Activated T-helper 2 cell treated with anti-CD3 and anti-CD28 coated beads, Interferon-gamma antibody, Interleukin-2, Interleukin-4, amounts not matched to agents 10 μg/mL and 5 μg/mL and 100 μg/mL, durations not matched to agents 14 hours and 24 hours and 36 hours (primary cell): ENCODE measurements around the gene CHD6. TPM values are rescaled to one million over a fixed set of nuclear protein-coding genes. Genes with fewer than 3 reads are reported as not detected.

Experiments
- DNase-seq: peaks from one replicate; pipeline ENCODE4 v3.0.0; 2021; ENCODE audit warnings: low spot score
- H3K27ac Mint-ChIP-seq: one replicate; pipeline ENCODE4 v1.8.0; 2021; ENCODE audit warnings: mixed read lengths
- H3K27me3 Mint-ChIP-seq: one replicate; pipeline ENCODE4 v1.8.0; 2021; ENCODE audit warnings: low read depth, mixed read lengths
- H3K36me3 Mint-ChIP-seq: one replicate; pipeline ENCODE4 v1.8.0; 2021; ENCODE audit warnings: low read depth, mixed read lengths
- H3K4me1 Mint-ChIP-seq: one replicate; pipeline ENCODE4 v1.8.0; 2021; ENCODE audit warnings: low read depth, mixed read lengths
- H3K4me3 Mint-ChIP-seq: one replicate; pipeline ENCODE4 v1.8.0; 2021; ENCODE audit warnings: low read depth, mild to moderate bottlenecking, moderate library complexity, mixed read lengths
- H3K9me3 Mint-ChIP-seq: one replicate; pipeline ENCODE4 v1.8.0; 2021; ENCODE audit warnings: mixed read lengths
- intact Hi-C: fragments of 100-400 bp; cut with micrococcal nuclease; formaldehyde crosslinking; loops from one replicate; pipeline ENCODE4 v1.15.1; 2023
- total RNA-seq: library from RNA; stranded (reverse); gene quantifications from 2 replicates; pipeline ENCODE4 v1.2.3, GENCODE V29; 2022

Gene CHD6
- total RNA-seq, 1 donor from 2014 or later = 32.7 TPM

DNA sequence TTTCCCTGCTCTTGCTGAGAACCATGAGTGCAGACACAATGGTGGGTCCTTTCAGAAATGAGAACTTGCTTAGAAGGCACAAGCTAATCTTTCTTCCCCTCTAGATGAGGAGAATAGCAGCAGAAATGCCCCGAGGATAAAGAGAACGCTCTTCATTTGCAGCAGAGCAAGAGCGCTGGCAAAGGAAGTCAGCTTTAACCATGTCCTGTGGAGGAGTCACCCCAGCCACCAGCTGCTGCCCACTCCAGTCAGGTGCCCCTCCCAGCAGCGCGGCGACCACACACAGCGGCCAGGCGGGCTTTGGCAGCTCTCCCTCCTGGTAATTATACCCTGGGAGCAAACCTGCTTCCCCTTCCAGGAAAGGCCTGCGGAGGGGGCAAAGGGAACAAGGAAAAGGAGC lies 209.2 kb downstream of the CHD6 start:
- no peak overlapping the region for H3K4me3 Mint-ChIP-seq

DNA sequence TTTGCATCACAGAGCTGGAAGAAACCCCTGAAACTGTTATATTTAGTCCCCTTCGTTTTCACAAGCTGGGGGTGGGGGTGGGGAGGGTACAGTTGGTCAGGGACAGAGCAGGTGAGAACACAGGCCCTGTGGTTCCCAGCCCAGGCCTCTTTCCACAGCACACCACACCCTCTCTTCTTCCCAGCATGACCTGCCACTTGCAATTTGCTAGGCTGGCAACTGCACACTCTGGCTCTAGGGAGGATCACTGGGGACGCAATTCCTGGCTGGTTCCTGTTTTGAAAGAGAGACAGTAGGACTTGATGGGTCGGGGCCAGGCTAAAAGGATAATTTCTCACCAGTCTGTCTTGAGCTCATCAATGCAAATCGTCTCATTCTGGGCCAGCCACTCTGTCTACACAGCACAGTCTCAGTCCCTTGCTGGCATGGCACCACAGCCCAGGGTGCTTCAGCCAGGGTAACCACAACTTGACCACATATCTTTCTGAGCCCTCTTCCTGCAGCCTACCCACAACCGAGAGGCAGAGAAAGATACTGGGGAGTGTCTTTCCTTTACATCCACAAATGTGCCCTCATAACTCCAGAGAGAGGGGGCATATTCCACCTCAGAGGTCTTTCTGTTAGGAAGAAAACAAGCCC lies 209.9 kb downstream of the CHD6 start:
- DNase-seq = no peak
- no peaks in the 10 kb centered on the region for H3K9me3 Mint-ChIP-seq
- peaks cover 36% of the 10 kb centered on the region for H3K36me3 Mint-ChIP-seq
- no peak overlapping the region for H3K4me3 Mint-ChIP-seq
- no peaks in the 10 kb centered on the region for H3K27me3 Mint-ChIP-seq
- no peak overlapping the region for H3K27ac Mint-ChIP-seq
- H3K4me1 Mint-ChIP-seq = peaks cover 14% of the 10 kb centered on the region
- intact Hi-C loops = no loop called here

More for the DNA sequence above, 209.2 kb downstream of the CHD6 start:
- H3K4me1 Mint-ChIP-seq = peaks cover 17% of the 10 kb centered on the region
- no peak overlapping the region for H3K27ac Mint-ChIP-seq
- no peak for DNase-seq
- intact Hi-C loops = no loop called here
- H3K27me3 Mint-ChIP-seq = no peaks in the 10 kb centered on the region
- H3K9me3 Mint-ChIP-seq = no peaks in the 10 kb centered on the region
- peaks cover 42% of the 10 kb centered on the region for H3K36me3 Mint-ChIP-seq

DNA sequence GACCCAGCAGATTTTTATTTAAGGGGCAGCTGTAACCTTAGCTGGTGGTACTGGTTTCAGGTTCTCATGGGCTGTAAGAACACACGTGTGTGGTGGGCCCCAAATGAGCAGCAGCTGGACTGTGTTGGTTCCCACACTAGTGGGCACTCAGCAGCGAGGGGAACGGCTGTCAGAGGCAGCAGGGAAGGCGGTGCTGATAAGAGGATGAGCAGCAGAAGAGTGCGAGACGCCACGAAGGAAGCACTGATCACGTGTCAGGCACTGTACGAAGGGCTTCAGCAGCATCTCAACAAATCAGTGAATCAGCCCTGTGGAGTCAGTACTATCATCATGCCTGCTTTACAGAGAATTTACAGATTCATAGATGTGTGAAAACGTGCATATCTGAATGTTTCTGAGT lies 210.6 kb downstream of the CHD6 start:
- no peak overlapping the region for H3K4me3 Mint-ChIP-seq
- H3K9me3 Mint-ChIP-seq = no peaks in the 10 kb centered on the region
- H3K27ac Mint-ChIP-seq = no peak overlapping the region
- H3K36me3 Mint-ChIP-seq = peaks cover 32% of the 10 kb centered on the region
- peaks cover 14% of the 10 kb centered on the region for H3K4me1 Mint-ChIP-seq
- intact Hi-C loops = no loop called here
- DNase-seq = no peak
- H3K27me3 Mint-ChIP-seq = no peaks in the 10 kb centered on the region

DNA sequence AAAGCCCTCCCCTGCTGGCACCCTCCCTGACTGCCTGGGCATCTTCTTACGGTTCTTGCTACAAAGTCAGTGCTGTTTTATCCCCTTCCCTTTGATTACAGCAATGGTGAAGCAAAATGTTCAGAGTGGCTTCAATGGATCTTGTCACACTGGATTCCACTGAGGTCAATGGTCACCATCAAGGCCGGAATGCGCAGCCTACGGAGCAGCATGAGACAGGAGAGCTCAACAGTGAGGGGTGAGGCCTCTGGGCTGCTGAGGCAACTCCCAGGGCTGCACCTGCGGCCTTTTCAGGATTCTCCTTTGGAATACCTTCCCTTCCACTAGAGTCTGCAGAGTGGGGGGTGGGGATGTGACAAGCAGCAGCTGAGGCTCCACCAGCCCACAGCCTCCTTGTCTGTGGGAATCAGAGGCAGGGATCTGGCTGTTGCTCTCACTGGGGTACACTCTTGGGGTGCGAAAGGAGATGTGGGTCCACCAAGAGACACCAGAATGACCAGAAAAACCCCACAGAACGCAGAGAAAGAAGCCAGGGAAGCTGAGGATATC lies 211.2 kb downstream of the CHD6 start:
- Mint-ChIP-seq H3K4me3 (no peak overlapping the region), H3K27ac (no peak overlapping the region), H3K9me3 (no peaks in the 10 kb centered on the region), H3K36me3 (peaks cover 30% of the 10 kb centered on the region), H3K4me1 (peaks cover 14% of the 10 kb centered on the region), H3K27me3 (no peaks in the 10 kb centered on the region)
- no peak for DNase-seq
- intact Hi-C loops = no loop called here

DNA sequence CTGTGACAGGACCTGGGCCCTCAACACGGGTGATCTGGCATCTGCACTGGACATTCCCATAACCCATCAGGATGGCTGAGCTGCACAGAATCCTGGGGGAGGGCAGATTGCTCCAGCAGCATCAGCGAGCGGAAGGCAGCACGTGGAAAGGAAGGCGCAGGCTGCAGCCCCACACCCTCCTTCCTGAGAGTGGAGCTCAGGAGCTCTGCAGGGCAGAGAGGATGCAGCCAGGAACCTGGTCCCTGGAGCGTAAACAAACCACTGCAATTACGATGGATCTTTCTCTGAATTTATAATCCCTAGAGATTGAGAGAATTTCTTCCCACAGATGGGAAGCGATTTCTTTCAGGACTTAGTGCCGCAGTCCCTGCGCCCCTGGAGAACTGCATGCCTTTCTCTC lies 211.8 kb downstream of the CHD6 start:
- DNase-seq = no peak
- no peaks in the 10 kb centered on the region for H3K9me3 Mint-ChIP-seq
- intact Hi-C loops = no loop called here
- H3K4me1 Mint-ChIP-seq = peaks cover 12% of the 10 kb centered on the region
- no peak overlapping the region for H3K4me3 Mint-ChIP-seq
- peaks cover 30% of the 10 kb centered on the region for H3K36me3 Mint-ChIP-seq
- H3K27ac Mint-ChIP-seq = no peak overlapping the region
- no peaks in the 10 kb centered on the region for H3K27me3 Mint-ChIP-seq

DNA sequence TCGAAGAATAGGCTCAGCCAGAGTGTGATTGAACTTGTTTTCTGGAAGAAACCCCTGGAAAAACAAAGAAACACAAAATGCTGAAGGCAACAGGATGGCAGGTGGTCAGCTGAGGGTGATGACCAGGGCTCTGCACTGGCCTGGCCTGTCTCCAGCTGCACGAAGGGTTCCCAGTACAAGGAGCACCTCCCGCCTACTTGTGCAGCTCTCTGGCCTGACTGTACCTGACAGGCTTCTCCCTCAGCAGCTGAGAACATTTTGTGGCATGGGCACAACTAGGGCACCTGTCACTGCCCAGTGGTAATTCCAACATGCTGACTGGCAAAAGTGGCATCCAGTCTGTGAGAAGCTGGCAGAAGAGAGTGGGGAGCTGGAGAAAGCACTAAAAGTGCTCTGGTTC lies 212.7 kb downstream of the CHD6 start:
- H3K4me3 Mint-ChIP-seq = no peak overlapping the region
- DNase-seq = no peak
- peaks cover 12% of the 10 kb centered on the region for H3K4me1 Mint-ChIP-seq
- intact Hi-C loops = no loop called here
- no peak overlapping the region for H3K27ac Mint-ChIP-seq
- H3K9me3 Mint-ChIP-seq = no peaks in the 10 kb centered on the region
- H3K27me3 Mint-ChIP-seq = no peaks in the 10 kb centered on the region
- peaks cover 25% of the 10 kb centered on the region for H3K36me3 Mint-ChIP-seq

DNA sequence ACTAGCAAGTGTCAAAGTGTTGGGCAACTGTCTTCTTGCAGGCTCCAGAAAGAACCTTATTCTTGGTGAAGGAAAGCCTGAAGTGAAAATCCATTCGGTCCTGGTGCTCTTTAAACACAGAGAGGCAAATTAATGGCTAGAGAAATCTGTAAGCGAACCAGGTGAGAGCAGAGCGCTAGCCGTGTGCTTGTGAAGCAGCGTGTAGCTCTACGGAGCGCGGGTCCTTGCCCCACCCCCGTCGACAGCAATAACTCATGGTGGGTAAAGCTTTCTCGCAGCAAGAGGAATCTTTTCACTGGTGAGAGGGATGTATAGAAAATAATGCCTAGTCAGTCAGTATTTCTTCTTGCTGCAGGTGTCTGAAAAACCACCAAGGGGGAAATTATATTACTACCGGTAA lies 214.6 kb downstream of the CHD6 start:
- intact Hi-C loops = no loop called here
- no peak for DNase-seq

DNA sequence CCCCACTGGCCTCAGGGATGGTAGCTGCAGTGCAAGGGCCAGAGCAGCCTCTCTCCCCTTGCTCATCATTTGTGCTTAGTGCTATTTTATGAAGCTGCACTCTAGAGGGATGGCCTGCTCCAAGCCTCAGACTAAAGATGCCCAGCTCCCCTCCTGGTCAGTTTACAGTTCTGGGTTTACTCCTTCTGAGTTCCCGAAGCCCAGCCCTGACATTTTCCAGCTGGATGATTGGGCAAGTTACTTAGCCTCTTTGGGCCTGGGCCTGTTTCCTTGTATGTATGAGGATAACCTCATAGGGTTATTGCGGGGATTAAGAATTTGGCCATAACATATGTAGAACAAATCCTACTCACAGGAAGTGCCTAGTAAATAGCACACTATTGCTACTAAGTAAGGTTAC lies 219.8 kb downstream of the CHD6 start:
- H3K4me3 Mint-ChIP-seq = no peak overlapping the region
- H3K27ac Mint-ChIP-seq = no peak overlapping the region
- H3K9me3 Mint-ChIP-seq = no peaks in the 10 kb centered on the region
- H3K27me3 Mint-ChIP-seq = no peaks in the 10 kb centered on the region
- DNase-seq = no peak
- H3K36me3 Mint-ChIP-seq = no peaks in the 10 kb centered on the region
- intact Hi-C loops = no loop called here
- H3K4me1 Mint-ChIP-seq = no peaks in the 10 kb centered on the region

More for the DNA sequence above, 214.6 kb downstream of the CHD6 start:
- H3K4me3 Mint-ChIP-seq = no peak overlapping the region
- no peaks in the 10 kb centered on the region for H3K9me3 Mint-ChIP-seq
- H3K4me1 Mint-ChIP-seq = peaks cover 7% of the 10 kb centered on the region
- no peaks in the 10 kb centered on the region for H3K27me3 Mint-ChIP-seq
- H3K27ac Mint-ChIP-seq = no peak overlapping the region
- peaks cover 15% of the 10 kb centered on the region for H3K36me3 Mint-ChIP-seq

DNA sequence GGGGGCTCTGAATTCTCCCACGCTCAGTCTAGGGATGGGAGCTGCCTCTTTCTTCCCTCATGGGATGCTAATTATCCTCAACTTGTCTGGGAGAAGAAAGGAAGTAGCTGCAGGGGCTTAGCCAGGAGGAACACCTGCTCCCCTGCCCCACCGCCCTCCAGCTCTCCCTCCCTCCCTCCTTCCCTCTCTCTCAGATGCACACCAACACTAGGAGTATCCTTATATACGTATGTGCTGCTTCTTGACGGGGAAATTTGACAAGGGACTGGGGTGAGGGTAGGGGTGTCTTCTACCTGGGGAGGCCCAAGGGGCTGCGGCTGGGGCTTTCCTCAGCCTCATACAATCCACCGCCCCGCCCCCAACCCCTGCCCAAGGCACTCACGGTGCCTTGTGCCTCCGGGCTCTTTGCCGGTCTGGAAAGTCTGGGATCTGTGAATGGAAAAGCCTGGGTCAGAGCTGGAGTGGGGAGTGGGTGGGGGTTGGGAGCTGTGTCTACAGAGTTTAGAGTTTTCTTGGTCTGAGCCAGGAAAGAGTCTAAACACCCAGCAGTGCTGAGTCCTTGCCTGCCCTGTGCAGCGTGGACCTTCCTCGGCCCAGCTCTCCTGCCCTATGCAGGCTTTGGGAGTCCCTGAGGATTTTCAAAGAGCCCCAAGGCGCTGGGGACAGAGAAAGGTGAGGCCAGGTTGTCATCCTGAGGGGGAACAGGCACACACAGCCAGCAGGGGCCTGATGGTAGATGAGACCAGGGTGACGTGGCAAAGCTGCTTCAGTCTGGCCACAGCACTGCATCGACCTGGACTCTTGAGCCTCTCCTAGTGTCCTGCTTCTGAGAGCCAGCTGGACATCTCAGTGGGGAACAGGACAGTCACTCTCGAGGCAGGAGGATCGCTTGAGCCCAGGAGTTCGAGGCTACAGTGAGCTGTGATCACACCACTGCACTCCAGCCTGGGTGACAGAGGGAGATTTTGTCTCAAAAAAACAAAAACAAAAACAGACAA lies 222.2 kb downstream of the CHD6 start:
- Mint-ChIP-seq H3K4me1 (no peaks in the 10 kb centered on the region), H3K36me3 (no peaks in the 10 kb centered on the region)
- DNase-seq = no peak

DNA sequence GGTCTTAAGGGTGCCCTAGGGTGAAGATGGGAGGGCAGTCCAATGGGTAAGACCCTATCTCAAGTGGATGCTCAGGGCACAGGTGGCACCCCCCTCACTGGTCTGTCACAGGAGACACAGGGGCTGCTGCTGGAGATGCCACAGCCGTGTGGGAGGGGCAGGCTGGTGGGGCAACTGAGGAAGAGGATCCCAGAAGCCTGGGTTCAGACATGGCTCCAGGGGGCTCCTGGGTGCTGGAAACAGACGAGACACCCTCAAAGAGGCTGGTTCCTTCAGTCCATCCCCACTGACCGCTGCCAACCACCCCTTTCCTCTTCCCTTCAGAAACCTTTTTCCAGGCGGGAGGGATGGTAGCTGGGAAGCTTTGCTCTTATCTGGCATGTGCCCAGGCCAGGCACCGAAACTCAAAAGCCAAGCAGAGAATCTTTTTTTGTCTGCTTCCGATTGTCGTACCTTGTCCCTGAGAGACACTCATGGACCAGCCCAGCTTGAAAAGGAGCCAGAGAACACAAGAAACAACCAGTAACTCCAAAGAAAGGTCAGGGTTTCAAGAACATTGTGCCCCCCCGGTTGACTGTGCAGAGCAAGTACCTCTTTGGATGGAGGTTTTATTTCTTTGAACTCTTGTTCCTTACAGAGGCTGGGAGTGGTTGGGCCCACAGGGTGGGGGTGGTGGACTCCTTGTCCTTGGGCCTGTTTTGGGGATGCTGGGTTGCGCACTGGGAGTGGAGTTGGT lies 223.1 kb downstream of the CHD6 start:
- no peaks in the 10 kb centered on the region for H3K4me1 Mint-ChIP-seq
- no peak for DNase-seq
- H3K9me3 Mint-ChIP-seq = no peaks in the 10 kb centered on the region
- no peak overlapping the region for H3K4me3 Mint-ChIP-seq
- no peaks in the 10 kb centered on the region for H3K36me3 Mint-ChIP-seq
- H3K27ac Mint-ChIP-seq = no peak overlapping the region
- intact Hi-C loops = no loop called here
- H3K27me3 Mint-ChIP-seq = peaks cover 2% of the 10 kb centered on the region

More for the DNA sequence above, 222.2 kb downstream of the CHD6 start:
- Mint-ChIP-seq H3K9me3 (no peaks in the 10 kb centered on the region), H3K4me3 (no peak overlapping the region), H3K27ac (no peak overlapping the region), H3K27me3 (no peaks in the 10 kb centered on the region)
- intact Hi-C loops = no loop called here

DNA sequence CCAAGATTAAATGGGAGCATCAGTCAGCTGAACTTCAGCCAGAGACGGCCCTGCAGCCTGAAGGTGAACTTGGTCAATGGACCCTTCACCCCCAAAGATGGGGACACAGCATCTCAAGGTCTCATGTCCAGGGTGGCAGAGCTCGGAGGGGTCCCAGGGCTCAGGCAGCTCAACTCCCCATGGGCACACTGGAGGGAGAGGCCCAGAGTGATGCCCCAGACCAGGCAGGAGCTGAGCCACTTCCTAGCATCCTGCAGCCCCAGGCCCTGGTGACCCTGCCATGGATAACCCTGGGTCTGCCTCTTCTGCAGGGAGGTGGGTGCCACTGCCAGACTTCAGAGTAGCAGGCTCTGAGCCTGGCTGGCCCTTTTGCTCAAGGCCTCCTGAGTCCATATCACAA lies 224.1 kb downstream of the CHD6 start:
- no peaks in the 10 kb centered on the region for H3K9me3 Mint-ChIP-seq
- DNase-seq = no peak
- H3K4me1 Mint-ChIP-seq = no peaks in the 10 kb centered on the region
- intact Hi-C loops = no loop called here
- no peak overlapping the region for H3K4me3 Mint-ChIP-seq
- no peak overlapping the region for H3K27ac Mint-ChIP-seq
- no peaks in the 10 kb centered on the region for H3K36me3 Mint-ChIP-seq
- peaks cover 2% of the 10 kb centered on the region for H3K27me3 Mint-ChIP-seq

DNA sequence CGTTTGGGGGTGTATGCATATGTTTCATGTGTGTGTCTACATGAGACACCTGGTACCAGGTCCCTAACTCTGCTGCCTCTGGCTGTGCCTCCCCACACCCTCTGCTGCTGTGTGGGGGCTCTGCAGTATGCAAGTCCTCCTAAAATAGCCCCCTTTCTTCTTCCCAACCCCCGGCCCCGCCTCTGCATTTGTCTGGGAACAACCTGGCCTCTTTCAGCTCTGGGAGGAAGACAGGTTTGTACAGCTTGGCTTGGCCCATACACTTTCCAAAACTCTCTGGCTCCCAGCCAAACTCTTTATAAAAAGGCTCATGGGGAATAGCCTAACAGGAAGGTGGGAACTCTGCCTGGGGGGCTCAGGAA lies 224.5 kb downstream of the CHD6 start:
- no peaks in the 10 kb centered on the region for H3K4me1 Mint-ChIP-seq
- no peak overlapping the region for H3K27ac Mint-ChIP-seq
- no peak overlapping the region for H3K4me3 Mint-ChIP-seq
- intact Hi-C loops = no loop called here
- DNase-seq = no peak
- H3K9me3 Mint-ChIP-seq = no peaks in the 10 kb centered on the region
- H3K36me3 Mint-ChIP-seq = no peaks in the 10 kb centered on the region
- H3K27me3 Mint-ChIP-seq = peaks cover 2% of the 10 kb centered on the region
